Tibial nerve (tissue), 4 donors: ENCODE results near the gene C1orf216.

Experiments
- CTCF ChIP-seq, 5 experiments: fragments of 200-600 bp in 3 of 5; fragments of 450-650 bp in 2 of 5; sonication (generic) in 3 of 5; IDR thresholded peaks; one replicate each; pipeline ENCODE4 v1.5.1; 2016 to 2019; ENCODE audit warnings: antibody characterized with exemption in 5 of 5, mild to moderate bottlenecking in 3 of 5, moderate library complexity in 2 of 5
- EP300 ChIP-seq, 2 donors: sonication (generic); formaldehyde crosslinking; IDR thresholded peaks; one replicate each; pipeline ENCODE4 v1.6.1; 2017; ENCODE audit warnings: antibody characterized with exemption in 2 of 2, mild to moderate bottlenecking in 1 of 2
- POLR2A ChIP-seq, 2 donors: fragments of 450-650 bp; IDR thresholded peaks; one replicate each; pipeline ENCODE4 v1.6.1; 2017; ENCODE audit warnings: antibody characterized with exemption in 2 of 2, mild to moderate bottlenecking in 2 of 2, moderate library complexity in 2 of 2

- TF ChIP-seq CTCF (IDR thresholded peaks at IDR 0.05) = no peak
- no peak for TF ChIP-seq EP300 (IDR thresholded peaks at IDR 0.05)
- TF ChIP-seq POLR2A (IDR thresholded peaks at IDR 0.05) = no peak
Observed at GRCh38 chr1:35737120-35737519, 18.4 kb upstream of the C1orf216 start.
